GM10847 (cell line): ENCODE measurements around the gene SEMA4B.

ENCODE experiments used
- POLR2A ChIP-seq: IDR thresholded peaks from 2 replicates; pipeline ENCODE4 v1.6.1; 2011; ENCODE audit not compliant: insufficient read length; ENCODE audit errors: extremely low read depth

SEMA4B gene

DNA sequence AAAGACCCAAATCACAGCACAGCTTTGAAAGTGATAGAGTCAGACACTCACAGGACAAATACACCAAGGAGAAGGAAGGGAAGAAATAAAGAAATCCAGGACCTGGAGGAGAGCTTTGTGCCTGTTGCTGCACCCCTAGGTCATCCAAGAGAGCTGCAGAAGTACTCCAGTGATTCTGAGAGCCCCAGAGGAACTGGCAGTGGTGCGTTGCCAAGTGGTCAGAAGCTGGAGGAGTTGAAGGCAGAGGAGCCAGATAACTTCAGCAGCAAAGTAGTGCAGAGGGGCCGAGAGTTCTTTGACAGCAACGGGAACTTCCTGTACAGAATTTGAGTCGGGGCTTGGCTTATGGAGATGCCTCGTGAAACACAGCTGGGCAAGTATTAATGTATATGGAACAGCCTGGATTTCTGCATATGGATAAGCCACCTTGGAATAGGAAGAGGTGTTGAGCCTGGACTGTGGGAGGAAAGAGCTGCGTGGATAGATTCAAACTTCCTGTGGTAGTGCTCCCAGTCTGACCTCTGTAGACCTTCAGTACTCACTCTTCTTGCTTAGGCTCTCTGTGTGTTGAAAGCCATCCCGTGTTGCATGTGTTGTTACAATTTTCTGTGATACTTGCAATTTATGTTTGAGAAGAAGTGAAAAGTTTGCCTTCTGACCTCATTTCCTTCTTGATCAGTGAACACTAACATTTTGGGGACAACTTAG, 70.5 kb downstream of the SEMA4B start:
- TF ChIP-seq POLR2A = no peak
